ENCODE measurements around the gene CTRB1. TPM values are rescaled to one million over a fixed set of nuclear protein-coding genes. Genes with fewer than 3 reads are reported as not detected.
"Not testable (repeated sequence)": the region's sequence is repeated elsewhere in the genome, so short reads cannot be mapped to it uniquely, and the experiment has no call there.

CTRB1 gene
- total and polyA plus RNA-seq, 2 of the 8 experiments (the other 6 are each of a cell fraction or from before 2014, with no cell fraction given), result not detected

GRCh38 chr16:75272629-75273028 is 53.8 kb downstream of the CTRB1 start:
- not testable (repeated sequence) for H4K91ac ChIP-seq (replicated peaks; ENCODE audit: insufficient read length, low read length); H2BK15ac ChIP-seq (ENCODE audit: low read length); H2BK20ac ChIP-seq (ENCODE audit: low read length); H3K9ac ChIP-seq (replicated peaks in 1 of 4; ENCODE audit: extremely low read depth in 1 of 4, low read depth in 3 of 4, low read length in 3 of 4); H2BK5ac ChIP-seq (ENCODE audit: low read depth, low read length); H2AK5ac ChIP-seq (ENCODE audit: low read depth, low read length); H3K18ac ChIP-seq (ENCODE audit: extremely low read depth, low read length); H4K5ac ChIP-seq (ENCODE audit: insufficient read length, low read depth, low read length); H3K4me3 ChIP-seq (ENCODE audit: extremely low read depth in 1 of 4, insufficient read depth in 2 of 4, low read depth in 3 of 4, low read length in 4 of 4); H2AFZ ChIP-seq (ENCODE audit: low read length); FAIRE-seq; H3K23ac ChIP-seq (ENCODE audit: insufficient read length); H4K8ac ChIP-seq (ENCODE audit: extremely low read depth, insufficient read depth, low read length); H3K79me2 ChIP-seq (ENCODE audit: control insufficient read depth in 1 of 2, insufficient read depth in 2 of 2, low read length in 2 of 2); H3K79me1 ChIP-seq (ENCODE audit: low read depth, low read length); H3K9me3 ChIP-seq (ENCODE audit: insufficient read depth in 2 of 2, low read depth in 1 of 2, low read length in 1 of 2); H3K4me2 ChIP-seq (ENCODE audit: insufficient read depth in 1 of 2, low read depth in 2 of 2, low read length in 2 of 2); H2BK12ac ChIP-seq (ENCODE audit: low read depth, low read length); DNase-seq (ENCODE audit: low read depth in 1 of 2, low spot score in 2 of 2); H3K4ac ChIP-seq (replicated peaks; ENCODE audit: insufficient read length, low read depth, low read length); H3K14ac ChIP-seq (ENCODE audit: insufficient read length); H4K20me1 ChIP-seq (replicated peaks in 1 of 2; ENCODE audit: control insufficient read depth in 1 of 2, insufficient read depth in 2 of 2, low read length in 2 of 2); H2BK120ac ChIP-seq (replicated peaks; ENCODE audit: low read depth, low read length); H3K56ac ChIP-seq (replicated peaks; ENCODE audit: insufficient read length, low read depth, low read length); H3K27ac ChIP-seq (ENCODE audit: low read depth, low read length); H3K23me2 ChIP-seq (ENCODE audit: low read depth, low read length); H3K4me1 ChIP-seq (replicated peaks in 1 of 4; ENCODE audit: control insufficient read depth in 3 of 4, insufficient read depth in 4 of 4, low read length in 3 of 4); H3K27me3 ChIP-seq (replicated peaks in 1 of 4; ENCODE audit: control insufficient read depth in 3 of 4, extremely low read depth in 1 of 4, insufficient read depth in 3 of 4, low read length in 3 of 4); H3K36me3 ChIP-seq (ENCODE audit: control insufficient read depth in 2 of 4, insufficient read depth in 4 of 4, low read length in 3 of 4)
- ChIA-PET CTCF (ENCODE audit: partially characterized antibody) (interaction anchor here (0.7 to 2.9 kb wide), 9 partner anchors 9 to 131 kb away, joined by 3 to 16 read pairs (median 3); no protein-coding TSS in a partner anchor), POLR2A (ENCODE audit: partially characterized antibody) (interaction anchor here (1.5 to 3.4 kb wide), 3 partner anchors 19 to 23 kb away, joined by 4 to 14 read pairs (median 4); partner anchors contain the start of gene BCAR1)
- WGBS, 2 experiments (ENCODE audit: extremely low coverage in 1 of 2, insufficient coverage in 1 of 2, insufficient read length in 1 of 2, insufficient replicate concordance in 2 of 2, low coverage in 1 of 2, low lambda C conversion rate in 2 of 2, missing lambda C conversion rate in 1 of 2), result 94% methylated on average over 7 of the region's 10 CpGs; no CpG with 5 or more reads in 1 of the 2 experiments
